GM13976 (cell line): ENCODE data around the gene KRT85.

Experiments used
- DNase-seq: peaks from one replicate; pipeline ENCODE4 v3.0.0; 2012; ENCODE audit warnings: low spot score
- CTCF ChIP-seq: IDR thresholded peaks from 2 replicates; pipeline ENCODE4 v1.5.1; 2012; ENCODE audit warnings: borderline replicate concordance, mild to moderate bottlenecking; ENCODE audit not compliant: insufficient read depth; ENCODE audit errors: extremely low read depth, missing control alignments, control extremely low read depth
- in situ Hi-C: fragments of 300-500 bp; cut with MboI; formaldehyde crosslinking; loops from one replicate; pipeline ENCODE4 v1.12.0; 2022; ENCODE audit warnings: low sequenced_read_pairs, mixed read lengths, inconsistent platforms; ENCODE audit not compliant: unreplicated experiment

KRT85 gene

GRCh38 chr12:52364901-52365489 lies 2.3 kb downstream of the KRT85 start:
- no peak for TF ChIP-seq CTCF
- DNase-seq: no peak
- in situ Hi-C loops: no loop called here

- no peak for DNase-seq
- in situ Hi-C loops: no loop called here
- TF ChIP-seq CTCF: no peak
These were observed 3.2 kb downstream of the KRT85 start for GRCh38 chr12:52364061-52364460.

GRCh38 chr12:52363111-52363679 lies 4.1 kb downstream of the KRT85 start:
- DNase-seq: no peak
- in situ Hi-C loops: no loop called here
- no peak for TF ChIP-seq CTCF

GRCh38 chr12:52362118-52362726 lies 5.1 kb downstream of the KRT85 start:
- no peak for DNase-seq
- in situ Hi-C loops: no loop called here
- TF ChIP-seq CTCF: peak; percentile 29

- no peak for TF ChIP-seq CTCF
- in situ Hi-C loops: no loop called here
These were observed 5.7 kb downstream of the KRT85 start for GRCh38 chr12:52361553-52361952.

GRCh38 chr12:52360663-52361271 lies 6.5 kb downstream of the KRT85 start:
- in situ Hi-C loops: no loop called here
- no peak for DNase-seq
- TF ChIP-seq CTCF: no peak

More at GRCh38 chr12:52361553-52361952, 5.7 kb downstream of the KRT85 start:
- no peak for DNase-seq
